GM12872 (cell line): ENCODE measurements around the gene MTCH1.

Source experiments
- CTCF ChIP-seq: IDR thresholded peaks from 3 replicates; pipeline ENCODE4 v1.5.1; 2011; ENCODE audit warnings: low read depth, mild to moderate bottlenecking, low read length, moderate library complexity; ENCODE audit not compliant: insufficient read depth

Gene MTCH1

GRCh38 chr6:37006793-37007339 is 20.9 kb upstream of the MTCH1 start:
- TF ChIP-seq CTCF = no peak

- TF ChIP-seq CTCF = no peak
Observed at GRCh38 chr6:37005827-37006567, 20.0 kb upstream of the MTCH1 start.

GRCh38 chr6:37005061-37005810 is 19.2 kb upstream of the MTCH1 start, which contains the start of gene FGD2:
FGD2 (plus strand) TSS chr6:37005655; CDS start chr6:37005818, 163 bp downstream.
- no peak for TF ChIP-seq CTCF

GRCh38 chr6:37004044-37004980 is 18.3 kb upstream of the MTCH1 start:
- 0 out of 3 replicates have a peak, but pooled peaks have one; percentile 1 for TF ChIP-seq CTCF

- no peak for TF ChIP-seq CTCF
Observed at GRCh38 chr6:36999751-37000125, 13.7 kb upstream of the MTCH1 start.

GRCh38 chr6:36999061-36999750 is 13.2 kb upstream of the MTCH1 start:
- no peak for TF ChIP-seq CTCF
